HG03175 (cell line): Measurements from ENCODE around the gene DCAF6.
"Not testable (repeated sequence)": the region's sequence is repeated elsewhere in the genome, so short reads cannot be mapped to it uniquely, and the experiment has no call there.

Source experiments
- ATAC-seq: cut with Tn5 transposase; IDR thresholded peaks from one replicate; pipeline ENCODE4 v1.9.1; 2021; ENCODE audit warnings: mild to moderate bottlenecking, moderate library complexity; ENCODE audit not compliant: unreplicated experiment

The DCAF6 gene

DNA sequence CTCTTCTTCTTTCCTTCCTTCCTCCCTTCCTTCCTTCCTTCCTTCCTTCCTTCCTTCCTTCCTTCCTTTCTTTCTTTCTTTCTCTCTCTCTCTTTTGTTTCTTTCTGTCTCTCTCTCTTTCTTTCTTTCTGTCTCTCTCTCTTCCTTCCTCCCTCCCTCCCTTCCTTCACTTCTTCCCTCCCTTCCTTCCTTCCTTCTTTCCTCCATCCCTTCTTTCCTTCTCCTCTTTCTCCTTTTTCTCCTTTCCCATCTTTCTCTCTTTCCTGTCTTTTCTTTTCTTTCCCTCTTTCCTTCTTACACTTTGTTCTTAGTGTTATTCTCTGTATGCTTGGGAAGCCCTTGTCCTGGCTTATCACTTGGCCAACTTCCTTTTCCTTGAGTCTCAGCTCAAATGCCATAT lies 72.8 kb downstream of the DCAF6 start:
- no peak for ATAC-seq

- ATAC-seq = no peak
Measured at GRCh38 chr1:168019407-168019806, 82.9 kb downstream of the DCAF6 start.

- ATAC-seq = no peak
Measured at GRCh38 chr1:168031198-168031597, 94.7 kb downstream of the DCAF6 start.

- no peak for ATAC-seq
Measured at GRCh38 chr1:168031627-168032026, 95.1 kb downstream of the DCAF6 start.

GRCh38 chr1:168032029-168032428 lies 95.5 kb downstream of the DCAF6 start:
- ATAC-seq = no peak

DNA sequence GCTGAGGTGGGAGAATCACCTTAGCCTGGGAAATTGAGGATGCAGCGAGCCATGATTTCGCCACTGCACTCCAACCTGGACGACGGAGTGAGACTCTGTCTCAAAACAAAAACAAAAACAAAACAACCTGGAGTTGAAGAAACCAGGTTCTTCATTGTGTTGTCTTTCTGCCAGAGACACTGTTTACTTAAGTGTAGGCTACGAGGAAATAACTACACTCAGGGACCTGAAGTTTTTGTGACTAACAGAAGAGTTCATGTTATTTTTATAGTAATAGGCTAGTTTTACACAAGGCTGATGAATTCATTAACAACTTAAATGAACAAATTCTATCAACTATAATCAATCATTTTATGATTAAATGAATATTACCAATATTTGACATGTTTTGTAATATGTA lies 98.9 kb downstream of the DCAF6 start:
- ATAC-seq = no peak

GRCh38 chr1:168042362-168042761 lies 105.9 kb downstream of the DCAF6 start:
- no peak for ATAC-seq

- ATAC-seq = no peak
Measured at GRCh38 chr1:168045311-168045710, 108.8 kb downstream of the DCAF6 start.

DNA sequence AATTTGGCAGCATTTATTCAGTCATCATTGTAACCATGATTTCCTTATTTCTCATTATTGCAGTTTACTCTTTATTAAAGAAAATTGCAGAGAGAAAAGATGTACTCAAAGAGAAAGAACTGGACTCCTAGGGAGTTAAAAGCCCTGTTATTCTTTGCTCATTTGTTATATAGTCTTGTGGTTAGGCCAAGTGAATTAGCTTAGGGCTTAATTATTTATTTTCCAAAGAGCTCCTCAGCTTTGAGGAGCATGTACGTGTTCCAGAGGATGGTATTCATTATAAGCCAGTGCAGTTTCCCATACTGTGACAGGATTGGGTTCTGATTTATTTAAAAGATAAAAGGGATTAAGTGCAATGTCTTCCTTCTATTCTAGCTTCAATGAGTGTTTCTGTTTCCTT lies 113.8 kb downstream of the DCAF6 start:
- no peak for ATAC-seq

- no peak for ATAC-seq
Measured at GRCh38 chr1:168050880-168051279, 114.4 kb downstream of the DCAF6 start.

DNA sequence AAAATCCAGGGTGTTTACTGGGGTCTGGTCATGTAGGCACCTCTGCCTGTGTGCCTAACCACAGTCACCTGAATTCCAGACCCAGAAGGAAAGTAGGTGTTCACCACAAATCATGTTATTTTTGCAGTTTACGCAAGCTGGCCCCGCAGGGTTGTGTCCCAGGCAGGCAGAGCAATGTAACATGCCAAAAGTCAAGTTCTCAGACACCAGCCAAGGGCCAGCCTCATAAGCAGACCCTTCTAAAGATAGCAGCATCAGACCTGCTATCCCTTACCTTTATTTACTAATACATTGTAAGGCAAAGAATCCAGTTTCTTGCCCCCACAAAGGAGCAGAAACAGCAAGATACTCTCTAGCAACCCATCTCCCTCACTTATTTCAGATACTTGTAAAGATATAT lies 117.2 kb downstream of the DCAF6 start:
- no peak for ATAC-seq

DNA sequence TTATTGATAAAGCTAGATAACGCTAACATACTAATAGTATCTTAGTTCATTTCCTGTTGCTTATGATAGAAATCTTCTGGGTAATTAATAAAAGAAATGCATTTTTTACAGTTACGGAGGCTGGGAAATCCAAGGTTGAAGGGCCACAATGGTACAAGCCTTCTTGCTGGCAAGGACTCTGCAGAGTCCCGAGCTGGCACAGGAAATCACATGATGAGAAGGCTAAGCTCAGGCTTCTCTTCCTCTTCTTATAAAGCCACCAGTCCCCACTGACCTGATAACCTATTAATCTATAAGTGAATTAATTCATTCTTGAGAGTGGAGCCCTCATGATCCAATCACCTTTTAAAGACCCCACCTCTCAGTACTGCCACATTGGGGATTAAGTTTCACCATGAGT lies 117.6 kb downstream of the DCAF6 start:
- ATAC-seq = no peak

- not testable (repeated sequence) for ATAC-seq
Measured at GRCh38 chr1:168056152-168056551, 119.7 kb downstream of the DCAF6 start.

DNA sequence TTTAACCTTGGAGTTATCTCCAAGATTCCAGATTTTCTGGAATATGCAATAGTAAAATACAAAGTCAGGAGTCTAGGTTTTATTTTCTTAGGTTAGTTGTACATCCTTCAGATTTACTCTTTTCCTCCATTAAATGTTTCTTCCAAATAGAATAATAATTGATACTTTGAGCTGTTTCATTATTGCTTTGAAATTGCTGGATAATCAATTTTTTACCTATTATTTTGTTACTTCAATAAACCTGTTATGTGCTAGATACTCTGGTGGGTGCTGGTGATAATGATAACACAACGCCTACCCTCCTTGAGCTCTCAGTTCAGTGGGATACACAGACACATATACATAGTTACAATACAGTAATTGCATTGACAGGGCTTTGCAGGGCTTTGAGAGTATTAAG lies 120.9 kb downstream of the DCAF6 start:
- ATAC-seq = no peak

GRCh38 chr1:168057921-168058320 lies 121.4 kb downstream of the DCAF6 start:
- no peak for ATAC-seq

GRCh38 chr1:168064216-168064615 lies 127.7 kb downstream of the DCAF6 start:
- no peak for ATAC-seq

GRCh38 chr1:168065506-168065905 lies 129.0 kb downstream of the DCAF6 start:
- ATAC-seq = no peak

DNA sequence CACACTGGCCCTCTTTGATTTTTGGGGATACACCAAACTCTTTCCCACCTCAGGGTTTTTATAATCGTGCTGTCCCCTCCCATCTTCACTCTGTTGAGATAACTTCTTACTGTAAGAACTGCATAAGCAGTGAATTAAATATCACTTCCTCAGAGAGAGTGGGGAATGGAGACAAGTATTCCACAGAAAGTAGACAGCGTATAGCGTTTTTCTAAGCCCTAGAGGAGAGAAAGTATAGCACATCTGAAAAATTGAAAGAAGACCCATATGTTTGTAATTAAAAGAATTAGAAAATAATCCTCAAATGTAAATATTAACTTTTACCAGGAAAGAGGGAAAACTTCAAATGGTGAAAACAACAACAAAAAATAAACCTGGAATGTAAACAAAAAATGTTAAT lies 132.9 kb downstream of the DCAF6 start:
- ATAC-seq = no peak

DNA sequence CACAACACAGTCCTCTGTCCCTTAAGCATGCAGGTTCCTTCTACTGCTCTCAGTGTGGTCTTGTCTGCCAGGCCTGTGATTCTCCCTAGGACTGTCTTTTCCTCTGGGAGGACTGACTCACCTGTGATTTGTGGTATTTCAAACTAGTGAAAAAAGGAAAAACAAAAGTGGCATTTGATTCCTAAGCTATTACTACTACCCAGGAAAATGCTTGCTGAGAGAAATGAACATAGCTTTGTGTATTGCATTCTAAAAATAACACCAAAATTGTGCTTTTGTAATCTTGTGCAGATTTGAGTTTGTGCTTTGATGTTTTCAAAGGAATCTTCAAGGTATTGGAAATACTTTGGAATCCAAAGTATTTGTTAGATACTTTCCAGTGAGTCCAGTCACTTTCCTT lies 143.3 kb downstream of the DCAF6 start:
- no peak for ATAC-seq

DNA sequence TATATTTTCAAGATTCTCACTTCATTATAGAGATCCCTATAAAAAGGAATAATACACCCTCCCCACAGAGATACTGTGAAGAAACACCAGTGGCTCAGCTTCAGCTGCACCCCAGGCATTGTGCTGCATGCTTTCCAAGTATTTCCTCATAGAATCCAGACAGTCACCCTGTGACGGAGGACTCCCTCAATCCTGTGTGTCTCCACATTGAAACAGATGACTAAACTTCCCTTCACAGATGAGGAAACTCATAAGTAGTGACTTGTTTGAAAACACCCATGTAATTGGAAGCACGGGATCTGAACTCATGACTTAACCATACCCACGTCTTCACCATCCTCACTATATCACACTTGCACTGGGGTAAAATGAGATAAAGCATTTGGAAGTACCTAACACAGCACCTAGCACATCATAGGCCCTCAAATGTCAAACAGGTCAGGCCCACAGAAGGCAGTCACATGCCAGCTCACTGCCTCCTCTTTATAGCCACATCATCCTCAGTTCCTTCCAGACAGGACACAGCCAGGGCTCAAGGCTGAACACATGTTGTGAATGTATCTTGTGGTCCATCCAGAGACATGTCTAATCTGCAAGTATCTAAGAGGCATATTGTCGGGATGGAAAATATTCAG lies 145.0 kb downstream of the DCAF6 start:
- no peak for ATAC-seq

GRCh38 chr1:168082008-168082876 lies 145.8 kb downstream of the DCAF6 start:
- ATAC-seq = peak; percentile 81
